NCI-H2227 (cell line): Measurements from ENCODE around the gene RNF220.
"Not testable (repeated sequence)": the region's sequence is repeated elsewhere in the genome, so short reads cannot be mapped to it uniquely, and the experiment has no call there.

Source experiments
- DNase-seq: peaks from one replicate; lab custom pipeline; 2025; ENCODE audit not compliant: unreplicated experiment; lab: John Stamatoyannopoulos, UW

The RNF220 gene

GRCh38 chr1:44544960-44545359 is 139.9 kb downstream of the RNF220 start:
- DNase-seq: no peak

- DNase-seq: no peak
Observed at GRCh38 chr1:44545961-44546360, 140.9 kb downstream of the RNF220 start.

GRCh38 chr1:44546403-44547053 is 141.5 kb downstream of the RNF220 start:
- no peak for DNase-seq

- peak; percentile 24 for DNase-seq
Observed at GRCh38 chr1:44547361-44547760, 142.3 kb downstream of the RNF220 start.

GRCh38 chr1:44547837-44548236 is 142.8 kb downstream of the RNF220 start:
- DNase-seq: no peak

- no peak for DNase-seq
Observed at GRCh38 chr1:44549510-44549909, 144.5 kb downstream of the RNF220 start.

GRCh38 chr1:44553127-44553758 is 148.2 kb downstream of the RNF220 start:
- DNase-seq: no peak

- DNase-seq: no peak
Observed at GRCh38 chr1:44553771-44554170, 148.7 kb downstream of the RNF220 start.

GRCh38 chr1:44554706-44555105 is 149.7 kb downstream of the RNF220 start:
- no peak for DNase-seq

GRCh38 chr1:44557778-44558177 is 152.7 kb downstream of the RNF220 start:
- no peak for DNase-seq

- no peak for DNase-seq
Observed at GRCh38 chr1:44558883-44559282, 153.8 kb downstream of the RNF220 start.

GRCh38 chr1:44559330-44559729 is 154.3 kb downstream of the RNF220 start:
- no peak for DNase-seq

- DNase-seq: no peak
Observed at GRCh38 chr1:44559913-44560312, 154.9 kb downstream of the RNF220 start.

GRCh38 chr1:44560696-44561095 is 155.6 kb downstream of the RNF220 start:
- not testable (repeated sequence) for DNase-seq

- DNase-seq: no peak
Observed at GRCh38 chr1:44565259-44565750, 160.2 kb downstream of the RNF220 start.

- DNase-seq: no peak
Observed at GRCh38 chr1:44565833-44566232, 160.8 kb downstream of the RNF220 start.

- DNase-seq: no peak
Observed at GRCh38 chr1:44566281-44567046, 161.4 kb downstream of the RNF220 start.

GRCh38 chr1:44568128-44568900 is 163.3 kb downstream of the RNF220 start:
- no peak for DNase-seq

GRCh38 chr1:44569491-44569890 is 164.4 kb downstream of the RNF220 start:
- no peak for DNase-seq

GRCh38 chr1:44571712-44572571 is 166.9 kb downstream of the RNF220 start:
- DNase-seq: no peak
